Activated gamma-delta T cell treated with Interleukin-2 at 50 U/mL for 16 hours (primary cell): ENCODE results near the gene NCS1.

ENCODE experiments used
- DNase-seq: peaks from one replicate; pipeline ENCODE4 v3.0.0-alpha.2; 2020

NCS1 gene

GRCh38 chr9:130149031-130149430 is 23.2 kb upstream of the NCS1 start:
- DNase-seq, result no peak

DNA sequence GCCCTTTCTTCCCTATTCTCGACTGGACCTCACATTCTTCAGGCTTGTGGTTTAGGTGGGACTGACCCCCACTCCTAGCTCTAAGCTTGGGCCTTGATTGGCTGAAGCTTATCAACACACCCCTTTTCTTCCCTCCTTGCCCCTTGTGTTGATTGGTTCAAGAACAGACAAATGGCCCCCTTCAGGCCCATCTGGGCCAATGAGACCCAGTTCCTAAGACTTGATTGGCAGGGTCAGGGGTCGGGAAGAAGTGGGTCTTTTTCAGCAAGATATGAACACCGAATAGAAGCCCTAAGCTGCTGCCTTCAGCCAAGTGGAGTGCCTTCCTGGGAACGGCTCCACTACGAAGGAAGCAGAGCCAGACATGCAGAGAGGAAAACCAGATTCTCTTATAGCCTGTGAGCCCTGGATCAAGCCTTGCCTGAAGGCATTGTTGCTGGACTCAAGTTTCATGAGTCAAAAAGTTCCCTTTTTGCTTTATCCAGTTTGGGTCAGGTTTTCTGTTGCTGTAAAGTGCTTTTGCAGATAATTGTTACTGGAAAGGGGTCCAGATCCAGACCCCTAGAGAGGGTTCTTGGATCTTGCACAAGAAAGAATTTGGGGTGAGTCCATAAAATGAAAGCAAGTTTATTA is 22.4 kb upstream of the NCS1 start:
- no peak for DNase-seq

- DNase-seq, result no peak
Measured at GRCh38 chr9:130150779-130151382, 21.3 kb upstream of the NCS1 start.

- no peak for DNase-seq
Measured at GRCh38 chr9:130154816-130155215, 17.4 kb upstream of the NCS1 start.

DNA sequence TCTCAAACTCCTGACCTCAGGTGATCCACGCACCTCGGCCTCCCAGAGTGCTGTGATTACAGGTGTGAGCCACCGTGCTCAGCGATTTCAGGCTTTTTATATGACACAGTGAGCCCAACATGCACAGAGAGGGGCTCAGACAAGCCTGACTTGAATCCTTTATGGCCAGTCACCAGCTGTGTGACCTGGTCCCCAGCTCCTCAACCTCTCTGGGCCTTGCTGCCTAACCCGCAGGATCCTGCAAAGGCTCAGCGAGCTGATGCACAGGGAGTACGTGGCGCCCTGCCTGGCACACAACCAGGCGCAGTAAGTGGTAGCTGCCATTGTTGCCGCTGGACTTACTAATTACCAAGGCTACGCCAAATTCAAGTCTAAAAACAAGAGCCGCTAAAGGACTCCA is 16.6 kb upstream of the NCS1 start:
- no peak for DNase-seq

DNA sequence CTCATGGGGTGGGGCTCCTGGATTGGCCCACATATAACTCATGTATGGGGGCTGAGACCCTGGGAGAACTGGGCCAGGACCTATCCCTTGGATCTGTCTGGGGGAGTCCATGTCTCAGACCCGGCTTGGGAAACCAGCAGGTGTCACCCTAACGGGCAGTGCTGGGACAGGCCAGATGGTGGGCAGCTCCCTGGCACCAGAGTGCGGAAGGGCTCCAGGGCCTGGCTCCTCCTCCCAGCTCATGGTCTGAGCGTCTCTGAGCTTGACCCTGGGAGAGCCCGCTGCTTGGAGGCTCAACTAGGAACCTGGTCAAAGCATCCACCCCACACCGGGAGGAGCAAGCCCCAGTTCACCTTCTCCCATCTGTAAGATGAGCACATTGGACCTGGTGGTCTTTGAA is 15.5 kb upstream of the NCS1 start:
- DNase-seq, result no peak

DNA sequence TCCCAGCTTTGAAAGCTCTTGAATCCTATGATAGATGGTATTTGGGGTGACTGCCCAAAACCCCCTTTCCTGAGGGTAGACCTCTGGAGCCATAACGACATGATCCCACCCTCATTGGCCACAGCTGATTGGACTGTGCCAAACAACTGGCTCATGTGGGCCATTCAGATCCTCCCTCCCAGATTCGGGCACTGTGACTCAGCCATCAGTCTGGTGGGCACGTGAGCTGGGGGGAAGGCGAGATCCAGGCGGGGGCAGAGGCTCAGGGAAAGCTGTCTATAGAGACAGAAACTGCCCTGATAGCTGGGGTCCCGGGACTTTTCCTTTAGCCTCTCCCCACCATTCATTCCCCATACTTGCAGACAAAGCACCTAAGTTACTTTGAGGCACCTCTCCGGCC is 15.1 kb upstream of the NCS1 start:
- DNase-seq, result no peak

GRCh38 chr9:130158001-130158400 is 14.2 kb upstream of the NCS1 start:
- no peak for DNase-seq

DNA sequence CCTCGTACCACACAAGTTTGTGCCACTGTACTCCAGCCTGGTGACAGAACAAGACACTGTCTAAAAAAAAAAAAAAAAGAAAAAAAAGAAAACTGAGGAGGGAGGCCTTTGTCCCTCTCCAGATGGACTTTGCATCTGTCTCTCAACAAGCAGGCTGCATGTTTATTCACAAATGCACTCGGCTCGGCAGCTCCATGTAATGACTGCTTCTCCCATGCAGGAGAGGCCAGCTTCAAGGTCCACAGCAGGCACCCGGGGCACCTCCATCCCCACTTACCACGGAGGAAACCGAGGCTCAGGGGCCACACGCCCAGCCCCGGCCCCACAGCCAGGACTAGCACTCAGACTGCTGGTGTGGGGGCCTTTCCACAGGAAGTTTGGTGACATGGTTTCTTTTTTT is 13.1 kb upstream of the NCS1 start:
- no peak for DNase-seq

DNA sequence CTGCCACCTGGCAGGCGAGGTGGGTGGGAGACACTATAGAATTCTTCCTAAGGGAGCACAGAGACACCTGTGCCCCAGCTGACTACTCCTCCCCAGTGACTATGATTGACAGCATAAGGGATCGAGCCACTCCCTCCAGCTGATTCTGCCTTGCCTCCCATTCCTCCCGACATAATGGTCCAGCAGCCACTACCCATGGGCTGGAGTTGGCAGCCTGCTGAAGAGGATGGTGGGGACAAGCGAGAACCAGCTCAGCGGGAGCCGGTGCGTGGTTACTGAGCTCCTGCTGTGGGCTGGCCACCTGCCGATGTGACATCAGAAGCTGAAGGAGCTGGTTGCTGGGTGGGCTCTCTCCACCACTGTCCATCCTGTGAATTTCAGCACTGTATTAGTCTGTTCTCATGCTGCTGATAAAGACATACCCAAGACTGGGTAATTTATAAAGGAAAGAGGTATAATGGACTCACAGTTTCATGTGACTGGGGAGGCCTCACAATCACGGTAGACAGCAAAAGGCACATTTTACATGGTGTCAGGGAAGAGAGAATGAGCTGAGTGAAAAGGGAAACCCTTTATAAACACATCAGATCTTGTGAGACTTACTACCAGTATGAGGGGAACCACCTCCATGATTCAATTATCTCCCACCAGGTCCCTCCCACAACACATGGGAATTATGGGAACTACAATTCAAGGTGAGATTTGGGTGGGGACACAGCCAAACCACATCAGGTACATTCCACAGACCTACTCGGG is 12.1 kb upstream of the NCS1 start:
- no peak for DNase-seq

GRCh38 chr9:130160862-130161470 is 11.2 kb upstream of the NCS1 start:
- DNase-seq, result no peak

DNA sequence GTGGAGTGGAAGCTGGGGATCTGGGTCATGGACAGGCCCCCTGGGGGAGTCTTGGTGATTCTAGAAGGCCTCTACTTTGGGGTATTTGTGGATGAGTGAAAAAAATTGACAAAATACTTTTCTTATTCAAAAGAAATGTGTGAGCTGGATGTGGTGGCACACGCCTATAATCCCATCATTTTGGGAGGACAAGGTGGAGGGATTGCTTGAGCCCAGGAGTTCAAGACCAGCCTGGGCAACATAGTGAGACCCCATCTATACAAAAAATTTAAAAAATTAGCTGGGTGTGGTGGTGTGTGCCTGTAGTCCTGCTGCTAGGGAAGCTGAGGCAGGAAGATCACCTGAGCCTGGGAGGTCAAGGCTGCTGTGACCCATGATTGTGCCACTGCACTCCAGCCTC is 6.6 kb upstream of the NCS1 start:
- DNase-seq, result no peak

DNA sequence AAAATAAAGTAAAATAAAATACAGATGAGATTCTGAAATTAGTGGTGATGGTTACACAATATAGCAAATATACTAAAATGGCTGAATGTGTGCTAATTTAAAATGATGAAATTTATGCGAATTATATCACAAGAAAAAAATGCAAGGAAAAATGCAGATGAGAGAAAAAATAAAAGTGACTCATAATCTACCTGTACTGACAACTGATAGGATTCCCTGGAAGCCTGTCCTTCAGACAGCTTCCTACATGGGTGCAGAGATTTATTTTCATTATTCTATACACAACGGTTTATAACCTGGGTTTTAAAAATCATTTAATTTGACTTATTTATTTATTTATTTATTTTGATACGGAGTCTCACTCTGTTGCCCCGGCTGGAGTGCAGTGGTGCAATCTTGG is 5.8 kb upstream of the NCS1 start:
- DNase-seq, result no peak

GRCh38 chr9:130167927-130168326 is 4.3 kb upstream of the NCS1 start:
- no peak for DNase-seq

DNA sequence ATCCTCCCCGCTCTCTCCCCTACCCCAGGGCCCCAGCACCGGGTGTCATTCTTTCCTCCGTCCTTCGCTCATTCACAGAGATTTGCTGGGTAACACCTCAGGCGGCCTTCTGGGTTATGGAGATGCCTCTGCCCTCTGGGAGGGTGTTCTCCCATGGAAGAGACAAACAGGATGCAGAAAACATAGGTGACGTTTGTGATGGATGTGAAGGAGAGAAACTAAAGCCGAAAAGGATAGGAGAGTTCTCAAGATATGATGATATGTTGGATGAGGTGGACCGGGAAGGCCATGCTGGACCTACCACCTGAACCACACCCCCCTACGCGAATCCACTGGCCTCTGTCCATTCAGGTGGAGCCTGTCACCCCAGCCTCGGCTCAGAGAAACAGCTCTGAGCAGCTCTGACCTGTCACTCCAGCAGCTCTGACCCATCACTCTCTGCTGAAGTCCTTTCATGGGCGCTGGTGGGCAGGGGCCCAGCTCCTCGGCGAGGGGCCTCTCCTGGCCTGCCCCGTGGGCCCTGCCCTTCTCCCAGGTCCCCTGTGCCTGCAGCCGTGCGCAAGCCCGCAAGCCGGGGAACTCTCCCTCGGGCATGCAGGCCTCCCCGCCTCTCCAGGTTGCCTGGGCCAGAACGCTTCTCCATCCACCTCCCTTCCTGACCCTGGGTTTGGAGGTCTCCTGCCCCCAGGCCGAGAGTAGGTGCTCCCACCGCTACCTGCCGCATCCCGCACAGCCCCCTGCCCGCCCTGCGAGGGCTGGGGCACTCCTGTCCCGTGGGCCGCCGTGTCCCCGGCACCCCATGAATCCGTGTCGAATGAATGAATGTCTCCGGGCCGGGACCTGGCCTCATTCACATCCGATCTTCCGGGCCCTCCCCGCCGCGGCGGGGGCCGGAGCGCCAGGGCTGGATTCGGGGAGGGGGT is 717 bp upstream of the NCS1 start:
- DNase-seq, result no peak

GRCh38 chr9:130172858-130173665 is 858 bp downstream of the NCS1 start:
- DNase-seq, result peak; percentile 23

DNA sequence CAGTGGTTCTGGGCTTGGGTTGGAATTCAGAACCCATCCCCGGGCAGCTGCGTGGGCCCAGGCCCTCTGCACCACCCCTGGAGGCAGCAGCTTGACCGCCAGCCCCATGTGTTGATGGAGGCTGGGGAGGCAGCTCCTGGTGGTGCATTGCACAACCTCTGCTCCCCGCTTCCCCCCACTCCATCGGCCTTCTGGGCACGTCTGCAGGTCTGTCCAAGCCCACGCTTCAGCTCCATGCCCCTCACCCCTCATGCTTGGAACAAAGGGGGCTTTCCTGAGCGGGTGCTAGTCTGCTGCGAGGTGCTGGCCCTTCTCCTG is 1.4 kb downstream of the NCS1 start:
- no peak for DNase-seq

GRCh38 chr9:130174025-130174424 is 1.8 kb downstream of the NCS1 start:
- DNase-seq, result no peak

DNA sequence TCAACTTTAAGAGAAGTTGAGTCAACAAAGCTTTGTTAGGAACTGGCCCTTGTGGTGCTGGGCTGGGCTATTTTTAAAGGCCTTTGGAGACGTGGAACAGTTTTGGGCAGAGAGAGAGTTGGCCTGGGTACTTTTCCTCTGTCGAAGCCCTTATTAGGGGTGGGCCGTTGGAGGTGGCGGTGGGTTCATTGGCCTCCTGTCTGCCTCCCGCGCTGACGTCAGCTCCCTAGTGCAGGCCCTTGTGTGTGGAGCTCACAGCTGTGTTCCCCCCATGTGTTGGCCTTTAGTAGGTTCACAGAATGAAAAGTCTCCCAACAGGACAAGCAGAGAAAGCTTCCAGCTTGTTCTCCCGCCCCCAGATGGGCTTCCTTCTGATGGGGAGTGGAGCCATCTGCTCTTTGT is 2.7 kb downstream of the NCS1 start:
- DNase-seq, result no peak

DNA sequence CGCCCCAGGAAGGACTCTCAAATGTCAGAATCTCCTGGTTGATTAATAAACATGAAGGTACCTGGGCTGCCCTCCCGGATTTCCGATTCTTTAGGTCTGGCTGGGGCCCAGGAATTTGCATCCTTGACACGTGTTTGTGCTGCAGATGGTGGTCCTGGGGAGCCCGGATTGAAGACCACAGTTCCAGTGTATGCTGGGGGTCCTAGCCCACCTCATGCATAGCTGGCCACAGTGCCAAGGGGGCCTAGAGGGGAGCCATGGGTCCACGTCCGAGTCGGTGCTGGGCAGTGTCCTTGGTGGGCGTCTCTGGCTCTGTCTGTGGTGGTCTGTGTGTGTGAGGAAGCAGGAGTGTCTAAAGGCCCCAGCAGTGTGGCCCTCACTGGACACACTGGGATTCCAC is 3.2 kb downstream of the NCS1 start:
- no peak for DNase-seq

GRCh38 chr9:130176760-130177159 is 4.6 kb downstream of the NCS1 start:
- DNase-seq, result no peak
